Activated T-helper 1 cell treated with anti-CD3 and anti-CD28 coated beads, Interleukin-2, amount 50 U/mL, for 16 hours (primary cell): ENCODE results near the gene TRIM15.
"Not testable (repeated sequence)": the region's sequence is repeated elsewhere in the genome, so short reads cannot be mapped to it uniquely, and the experiment has no call there.

Experiments
- DNase-seq, 2 donors: peaks; one replicate each; pipeline ENCODE4 v3.0.0-alpha.2; 2020; ENCODE audit warnings: low read depth in 1 of 2, low spot score in 1 of 2

Gene TRIM15

DNA sequence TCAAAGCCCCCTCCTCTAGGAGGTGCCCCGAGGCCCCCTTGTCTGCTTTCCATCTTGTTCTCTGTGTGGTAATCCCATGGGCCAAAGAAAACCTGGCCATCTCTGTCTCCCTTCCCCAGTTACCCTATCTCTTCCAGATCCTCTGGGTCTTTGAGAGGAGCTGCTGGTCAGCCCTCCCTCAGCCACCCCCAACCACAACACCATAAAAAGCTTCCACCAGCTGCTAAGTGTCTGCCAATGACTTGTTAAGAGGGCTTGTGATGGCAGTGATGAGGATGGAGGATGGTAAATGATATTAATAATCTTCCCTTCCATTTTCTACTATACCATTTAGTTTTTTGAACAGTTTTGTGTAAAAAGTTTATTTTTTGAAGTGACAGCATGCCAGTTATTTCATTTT lies 32.6 kb downstream of the TRIM15 start:
- DNase-seq, result no peak

- DNase-seq, result no peak
Observed at GRCh38 chr6:30196376-30196775, 33.0 kb downstream of the TRIM15 start.

- DNase-seq, result no peak
Observed at GRCh38 chr6:30198166-30199084, 35.1 kb downstream of the TRIM15 start.

DNA sequence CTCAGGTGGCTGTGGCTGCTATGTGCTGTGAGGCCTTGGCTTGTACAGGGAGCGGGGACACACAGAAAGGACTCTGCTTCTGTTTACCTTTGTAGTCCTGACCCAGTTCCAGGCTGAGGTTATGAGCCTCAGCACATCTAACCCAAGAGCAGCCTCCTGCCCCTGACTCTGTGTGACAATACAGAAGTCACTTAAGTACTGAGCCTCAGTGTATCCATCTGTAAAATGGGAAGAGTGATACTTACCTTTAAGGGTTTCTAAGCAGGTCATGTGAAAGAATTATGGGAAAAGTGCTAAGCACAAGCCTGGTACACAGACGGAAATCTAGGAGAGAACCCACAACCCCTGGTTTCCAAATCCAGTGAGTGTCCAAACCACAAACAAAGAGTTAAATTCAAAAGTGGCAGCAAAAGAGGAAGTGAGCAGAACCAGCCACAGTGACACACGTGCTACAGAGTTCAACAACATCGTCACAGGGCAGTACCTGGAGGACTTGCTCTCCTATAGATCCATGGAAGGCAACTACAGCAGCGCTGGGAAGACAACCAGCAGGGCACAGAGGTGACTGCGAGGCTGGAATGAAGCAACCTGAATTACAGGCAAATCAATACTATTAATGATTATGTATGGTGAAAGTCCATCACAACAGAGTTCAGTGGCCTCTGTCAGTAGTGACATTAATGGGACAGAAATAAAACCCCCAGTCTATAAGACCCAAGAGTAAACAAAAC lies 37.4 kb downstream of the TRIM15 start:
- DNase-seq, result no peak

- no peak for DNase-seq
Observed at GRCh38 chr6:30202366-30202765, 39.0 kb downstream of the TRIM15 start.

DNA sequence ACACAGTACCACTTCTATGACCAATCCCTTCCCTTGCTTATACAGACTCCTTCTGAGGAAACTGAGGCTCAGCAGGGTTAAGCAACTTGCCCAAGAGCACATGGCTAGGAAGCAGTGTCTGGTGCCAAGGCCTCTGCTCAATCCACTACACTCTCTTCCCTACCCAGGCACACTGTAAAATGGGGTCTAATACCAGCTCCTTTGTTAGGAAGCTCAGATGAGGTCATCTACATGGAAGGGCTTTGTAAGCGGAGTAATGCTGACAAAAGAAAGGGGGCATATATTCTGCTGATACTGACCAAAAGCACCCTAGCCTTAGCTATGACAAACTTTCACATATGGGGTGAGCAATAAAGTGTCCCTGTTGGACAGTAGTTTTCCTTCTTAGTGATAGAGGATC lies 40.8 kb downstream of the TRIM15 start:
- no peak for DNase-seq

DNA sequence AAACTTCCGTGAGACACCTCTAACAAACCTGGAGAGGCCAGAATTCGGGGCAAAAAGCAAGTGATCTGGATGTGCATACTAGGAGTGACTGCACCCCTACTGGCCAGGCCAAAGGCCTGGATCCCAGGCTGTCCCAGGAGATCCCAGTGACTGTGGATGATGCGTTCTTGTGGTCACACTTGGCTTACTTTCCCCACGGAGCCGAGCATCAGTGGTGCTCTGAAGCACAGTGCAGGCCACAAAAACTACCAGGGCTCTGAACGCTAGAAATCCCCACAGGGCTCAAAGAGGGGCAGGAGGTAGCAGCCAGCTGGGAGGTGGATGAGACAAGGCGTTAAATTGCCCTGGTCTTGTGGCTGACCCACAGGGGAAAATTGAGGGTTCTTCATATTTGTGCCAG lies 42.8 kb downstream of the TRIM15 start:
- no peak for DNase-seq

GRCh38 chr6:30206799-30207618 lies 43.7 kb downstream of the TRIM15 start:
- no peak for DNase-seq

DNA sequence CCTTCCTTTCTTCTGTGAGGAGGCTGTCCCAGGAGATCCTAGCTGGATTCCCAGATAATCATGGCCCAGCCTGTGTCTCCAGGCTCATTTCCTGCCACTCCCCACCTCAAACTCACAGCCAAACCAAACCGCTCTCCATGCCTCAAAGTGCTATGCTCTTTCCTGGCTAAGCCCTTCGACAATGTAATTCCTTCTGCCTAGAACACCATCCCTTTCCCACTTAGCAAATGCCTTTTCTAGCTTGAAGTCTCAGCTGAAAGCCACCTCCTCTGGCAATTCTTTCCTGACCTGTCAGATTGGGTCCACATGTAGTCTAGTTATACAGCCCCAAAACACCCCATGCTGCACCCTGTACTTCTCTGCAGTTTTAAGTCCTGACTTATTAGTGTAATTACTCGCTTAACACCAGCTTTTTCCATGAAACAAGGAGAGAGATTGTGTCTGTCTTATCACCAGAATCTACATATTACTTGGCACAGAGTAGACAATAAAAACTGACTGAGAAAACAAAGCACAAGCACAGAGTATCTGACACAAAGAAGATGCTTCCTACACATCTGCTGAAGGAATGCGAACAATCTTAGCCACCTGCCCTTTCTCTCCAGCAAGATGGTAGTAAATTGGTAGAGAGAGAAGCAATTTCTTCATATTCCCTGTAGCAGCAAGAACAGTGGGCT lies 44.4 kb downstream of the TRIM15 start:
- DNase-seq, result no peak

DNA sequence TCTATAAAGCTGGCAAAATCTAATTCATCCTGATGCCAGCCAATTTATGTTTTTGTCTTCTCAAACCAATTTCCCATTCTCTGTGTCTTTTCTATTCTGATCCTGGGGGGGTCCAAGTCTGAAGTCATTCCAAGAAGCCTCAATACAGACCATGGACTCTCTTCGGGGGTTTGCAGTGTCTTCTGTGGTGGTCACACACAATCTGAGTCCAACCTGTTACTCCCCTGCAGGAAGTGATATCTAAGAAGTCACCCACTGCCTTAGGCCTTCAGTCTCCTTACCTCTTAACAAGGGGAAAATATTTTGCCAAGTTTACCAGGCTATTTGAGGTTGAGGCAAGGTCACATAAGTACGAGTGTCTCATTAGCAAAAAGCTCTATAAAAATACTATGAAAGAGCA lies 48.0 kb downstream of the TRIM15 start:
- DNase-seq, result no peak

- no peak for DNase-seq
Observed at GRCh38 chr6:30211899-30212298, 48.6 kb downstream of the TRIM15 start.

DNA sequence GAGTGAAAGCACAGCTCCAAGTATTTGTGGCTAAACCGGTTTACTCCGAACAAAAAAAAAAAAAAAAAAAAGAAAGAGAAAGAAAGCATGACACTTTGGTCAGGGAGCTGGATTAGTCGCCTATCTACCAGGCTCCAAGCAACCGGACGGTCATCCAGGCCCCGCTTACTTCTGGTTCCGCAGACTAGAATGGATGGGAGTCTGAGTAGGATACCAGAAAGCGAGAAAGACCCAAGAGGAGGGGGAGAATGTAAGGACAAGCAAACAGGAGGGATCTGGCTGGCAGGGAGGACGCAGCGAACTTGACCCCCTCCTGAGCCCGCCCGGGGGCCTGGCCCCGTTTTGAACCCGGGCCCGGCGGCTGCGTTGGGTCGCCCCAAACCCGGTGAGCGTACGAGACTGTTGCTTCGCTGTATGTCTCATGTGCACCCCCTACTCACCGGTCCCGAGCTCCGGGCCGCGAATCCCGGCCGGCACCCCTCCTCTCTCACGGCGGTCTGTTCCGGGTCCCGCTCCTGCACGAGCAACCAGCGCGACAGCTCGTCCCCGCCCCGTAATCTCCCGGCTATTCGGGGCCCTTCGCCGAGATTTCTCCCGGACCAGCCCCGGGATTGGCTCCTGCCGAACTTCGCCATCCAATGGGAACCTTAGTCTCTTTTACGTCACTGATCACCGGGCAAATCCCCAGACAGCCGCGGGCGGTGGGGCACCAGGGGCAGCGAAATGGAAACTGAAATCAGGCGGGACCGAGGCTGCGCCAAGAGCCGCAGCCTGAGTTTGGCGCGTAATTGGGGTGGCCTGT lies 49.7 kb downstream of the TRIM15 start, which contains the start of gene TRIM26:
TRIM26 (minus strand) TSS at position 542 of the 802 bp plus-strand sequence. CDS start 14,303 bp downstream, outside the sequence.
- DNase-seq, result peak; percentile 93

DNA sequence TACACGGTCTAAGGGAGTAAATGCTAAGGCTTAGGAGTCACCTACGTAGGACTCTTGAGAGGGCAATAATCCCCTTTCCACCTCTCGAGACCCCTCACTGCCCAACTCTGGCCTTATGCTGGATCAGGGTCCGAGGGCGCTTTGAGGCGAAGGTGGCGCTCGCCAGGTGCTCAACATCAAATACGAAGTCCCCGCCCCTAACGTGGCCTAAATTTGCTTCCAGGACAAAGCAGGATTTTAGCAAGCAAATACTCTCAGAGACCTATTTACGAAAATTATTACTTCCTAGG lies 50.3 kb downstream of the TRIM15 start:
- no peak for DNase-seq

DNA sequence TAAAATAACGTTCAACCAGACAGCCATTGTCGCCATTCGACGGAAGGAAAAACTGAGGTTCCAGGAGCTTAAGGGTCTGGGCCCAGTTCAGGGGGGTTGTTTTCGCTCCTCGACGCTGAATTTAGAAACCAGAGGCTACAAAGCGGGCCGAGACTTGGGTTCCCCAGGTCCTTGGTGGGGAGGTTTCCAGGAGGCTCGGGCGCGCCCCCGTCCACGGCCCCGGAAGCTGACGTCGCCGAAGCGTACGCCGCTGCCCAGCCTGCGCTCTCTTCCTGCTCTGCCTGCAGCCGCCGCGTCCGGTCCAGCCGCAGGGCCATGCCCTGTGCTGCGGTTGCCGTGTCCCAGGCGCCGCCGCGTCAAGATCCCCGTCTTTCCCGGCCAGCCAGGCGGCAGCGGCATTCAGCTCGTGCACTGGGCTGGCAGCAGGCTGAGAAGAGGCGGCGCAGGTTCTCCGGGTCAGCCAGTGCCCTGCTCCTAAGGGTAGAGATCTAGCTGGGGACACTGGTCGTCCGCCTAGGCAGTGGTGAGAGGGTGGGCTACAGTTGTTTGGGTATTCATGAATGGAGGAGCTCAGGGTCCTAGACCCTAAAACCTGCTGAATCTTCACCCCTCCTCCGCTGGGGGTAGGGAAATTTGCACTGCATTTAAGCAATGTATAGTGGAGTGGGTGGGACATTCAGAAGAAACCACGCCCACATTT lies 50.8 kb downstream of the TRIM15 start:
- DNase-seq, result peak; percentile 48 to 57

DNA sequence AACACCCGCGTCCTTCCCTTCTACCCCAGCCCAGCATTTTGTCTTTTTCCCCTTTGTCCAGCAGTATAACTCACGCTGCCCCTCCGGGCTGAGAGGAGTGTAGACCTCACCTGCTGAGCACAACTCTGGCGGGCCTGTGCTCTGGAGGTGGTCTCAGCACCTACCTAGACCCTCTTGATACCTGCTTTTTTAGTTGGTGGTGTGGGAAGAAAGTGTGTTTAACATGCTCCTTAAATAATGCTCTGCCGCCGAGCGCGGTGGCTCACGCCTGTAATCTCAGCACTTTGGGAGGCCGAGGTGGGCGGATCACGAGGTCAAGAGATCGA lies 51.3 kb downstream of the TRIM15 start:
- no peak for DNase-seq

DNA sequence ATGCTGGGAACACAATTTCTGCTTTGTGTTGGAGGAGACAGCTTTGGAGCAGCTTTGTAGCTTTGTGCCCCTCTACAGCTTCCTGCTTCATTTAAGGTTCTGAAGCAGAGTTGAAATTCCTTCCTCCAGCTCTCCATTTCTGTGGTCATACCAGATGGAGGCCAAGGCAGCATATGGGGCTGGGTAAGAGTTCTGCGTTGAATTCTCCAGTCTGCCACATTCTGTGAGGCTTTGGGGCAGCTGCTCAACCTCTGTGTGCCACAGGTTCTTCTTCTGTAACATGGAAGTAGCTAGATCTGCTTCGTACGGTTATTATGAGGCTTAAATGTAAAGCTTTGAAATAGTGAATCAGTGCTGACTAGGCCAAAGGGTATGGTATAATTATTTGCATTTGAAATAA lies 52.8 kb downstream of the TRIM15 start:
- DNase-seq, result no peak

- peak in 1 of 2 donors; percentile 11 for DNase-seq
Observed at GRCh38 chr6:30219244-30219643, 55.9 kb downstream of the TRIM15 start.

DNA sequence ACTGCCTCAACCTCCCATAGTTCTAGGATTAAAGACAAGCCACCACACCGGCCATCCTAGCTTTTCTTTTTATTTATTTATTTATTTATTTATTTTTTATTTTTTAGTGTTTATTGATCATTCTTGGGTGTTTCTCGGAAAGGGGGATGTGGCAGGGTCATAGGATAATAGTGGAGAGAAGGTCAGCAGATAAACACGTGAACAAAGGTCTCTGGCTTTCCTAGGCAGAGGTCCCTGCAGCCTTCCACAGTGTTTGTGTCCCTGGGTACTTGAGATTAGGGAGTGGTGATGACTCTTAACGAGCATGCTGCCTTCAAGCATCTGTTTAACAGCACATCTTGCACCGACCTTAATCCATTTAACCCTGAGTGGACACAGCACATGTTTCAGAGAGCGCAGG lies 58.0 kb downstream of the TRIM15 start:
- not testable (repeated sequence) for DNase-seq

- DNase-seq, result not testable (repeated sequence)
Observed at GRCh38 chr6:30221956-30222355, 58.6 kb downstream of the TRIM15 start.
